GM21576 (cell line): ENCODE results near the gene BAHD1.
A peak's percentile ranks its signal among the peaks of the same experiment; 100 is the strongest.

Experiments used
- ATAC-seq: cut with Tn5 transposase; IDR thresholded peaks from one replicate; pipeline ENCODE4 v1.9.1; 2021; ENCODE audit warnings: mild to moderate bottlenecking, moderate library complexity; ENCODE audit not compliant: unreplicated experiment

Gene BAHD1

GRCh38 chr15:40440743-40441564 lies at the start of gene BAHD1:
Gene BAHD1 (plus strand): TSS chr15:40440953. CDS start chr15:40458465, 17,512 bp downstream.
- peak; percentile 84 for ATAC-seq

- no peak for ATAC-seq
These were observed 47.5 kb upstream of the BAHD1 start for GRCh38 chr15:40392986-40393948.

- ATAC-seq, result no peak
These were observed 42.9 kb upstream of the BAHD1 start for GRCh38 chr15:40397688-40398412.

GRCh38 chr15:40398413-40398873 lies 42.3 kb upstream of the BAHD1 start:
- ATAC-seq, result peak; percentile 81

- ATAC-seq, result no peak
These were observed 41.4 kb upstream of the BAHD1 start for GRCh38 chr15:40399370-40399769.

GRCh38 chr15:40405501-40406381 lies 35.0 kb upstream of the BAHD1 start, which contains the start of gene IVD:
Gene IVD (plus strand): TSS chr15:40405795. CDS start chr15:40405828, 33 bp downstream.
- peak; percentile 72 for ATAC-seq

- ATAC-seq, result peak; percentile 54
These were observed 33.3 kb upstream of the BAHD1 start for GRCh38 chr15:40407330-40407990.

GRCh38 chr15:40409366-40409765 lies 31.4 kb upstream of the BAHD1 start:
- peak; percentile 33 for ATAC-seq

GRCh38 chr15:40410476-40410875 lies 30.3 kb upstream of the BAHD1 start:
- no peak for ATAC-seq

- no peak for ATAC-seq
These were observed 28.5 kb upstream of the BAHD1 start for GRCh38 chr15:40412095-40412759.

- no peak for ATAC-seq
These were observed 27.7 kb upstream of the BAHD1 start for GRCh38 chr15:40413036-40413435.

- ATAC-seq, result no peak
These were observed 25.9 kb upstream of the BAHD1 start for GRCh38 chr15:40414816-40415215.

- ATAC-seq, result no peak
These were observed 25.5 kb upstream of the BAHD1 start for GRCh38 chr15:40415226-40415625.

- ATAC-seq, result no peak
These were observed 24.7 kb upstream of the BAHD1 start for GRCh38 chr15:40416056-40416455.

GRCh38 chr15:40418126-40418525 lies 22.6 kb upstream of the BAHD1 start:
- ATAC-seq, result no peak

GRCh38 chr15:40420071-40420713 lies 20.6 kb upstream of the BAHD1 start:
- no peak for ATAC-seq

GRCh38 chr15:40420793-40421192 lies 20.0 kb upstream of the BAHD1 start:
- no peak for ATAC-seq
